Ishikawa (cell line): ENCODE measurements around the gene STPG1.

Experiments
- CEBPB ChIP-seq: IDR thresholded peaks from 2 replicates; pipeline ENCODE4 v1.6.1; 2012
- CREB1 ChIP-seq: IDR thresholded peaks from 2 replicates; pipeline ENCODE4 v1.6.1; 2012; ENCODE audit warnings: low read depth
- EGR1 ChIP-seq: IDR thresholded peaks from 2 replicates; pipeline ENCODE4 v1.6.1; 2012
- EP300 ChIP-seq: IDR thresholded peaks from 2 replicates; pipeline ENCODE4 v1.6.1; 2012; ENCODE audit warnings: borderline replicate concordance
- FOXM1 ChIP-seq: IDR thresholded peaks from 2 replicates; pipeline ENCODE4 v1.6.1; 2012; ENCODE audit warnings: low read depth, borderline replicate concordance
- NFIC ChIP-seq: IDR thresholded peaks from 2 replicates; pipeline ENCODE4 v1.6.1; 2012
- RAD21 ChIP-seq: IDR thresholded peaks from 2 replicates; pipeline ENCODE4 v1.6.1; 2012; ENCODE audit warnings: low read depth
- TAF1 ChIP-seq: IDR thresholded peaks from 2 replicates; pipeline ENCODE4 v1.6.1; 2012; ENCODE audit warnings: low read depth, mild to moderate bottlenecking
- TCF12 ChIP-seq: IDR thresholded peaks from 2 replicates; pipeline ENCODE4 v1.6.1; 2012; ENCODE audit warnings: low read depth
- TEAD4 ChIP-seq: IDR thresholded peaks from 2 replicates; pipeline ENCODE4 v1.6.1; 2012
- YY1 ChIP-seq: IDR thresholded peaks from 2 replicates; pipeline ENCODE4 v1.6.1; 2012; ENCODE audit warnings: low read depth
- ZBTB7A ChIP-seq: IDR thresholded peaks from 2 replicates; pipeline ENCODE4 v1.6.1; 2012; ENCODE audit warnings: low read depth
- TF ChIP-seq, protein P1 (sequence below): IDR thresholded peaks from 2 replicates; pipeline ENCODE4 v1.6.1; 2012
- TF ChIP-seq, protein P2 (sequence below): IDR thresholded peaks from 2 replicates; pipeline ENCODE4 v1.6.1; 2012; ENCODE audit warnings: low read depth, mild to moderate bottlenecking
- TF ChIP-seq, protein P3 (sequence below): IDR thresholded peaks from 2 replicates; pipeline ENCODE4 v1.6.1; 2012

The STPG1 gene

DNA sequence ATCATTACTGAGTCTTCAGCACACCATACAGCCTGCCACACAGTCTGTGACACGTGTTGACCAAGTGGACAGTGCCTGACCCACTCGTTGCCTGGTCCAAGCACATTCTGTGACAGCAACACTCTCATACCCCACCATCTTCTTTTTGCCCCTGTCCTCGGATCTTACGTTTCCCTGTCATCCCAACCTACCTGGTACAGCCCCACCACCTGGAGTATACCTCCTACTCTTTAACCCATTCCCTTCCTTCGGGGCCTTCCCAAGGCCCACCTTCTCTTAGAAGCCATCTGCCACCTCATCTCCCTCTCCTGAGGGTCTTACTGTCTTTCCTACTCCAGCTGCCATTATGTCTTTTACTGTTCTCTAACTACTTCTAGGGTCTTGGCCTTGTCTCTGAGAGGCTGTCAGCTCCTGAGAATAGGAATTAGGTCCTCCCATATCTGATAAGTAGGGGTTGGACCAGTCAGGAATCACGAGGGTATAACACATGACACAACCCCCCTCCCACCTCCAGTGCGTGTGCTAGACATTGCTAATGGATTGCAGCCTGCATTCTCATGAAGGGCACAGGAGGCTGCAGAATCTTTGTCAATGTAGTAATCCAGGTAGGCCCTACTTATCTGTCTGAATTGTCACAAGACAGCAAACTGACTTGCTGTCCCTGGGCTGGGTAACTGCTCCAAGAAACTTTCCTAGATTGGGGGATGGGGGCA is 81.5 kb downstream of the STPG1 start:
- no peak for TF ChIP-seq FOXM1
- TF ChIP-seq EGR1 = no peak
- no peak for TF ChIP-seq TCF12
- no peak for TF ChIP-seq YY1
- no peak for TF ChIP-seq EP300
- no peak for TF ChIP-seq NFIC
- TF ChIP-seq TEAD4 = no peak
- TF ChIP-seq CREB1 = no peak
- no peak for TF ChIP-seq TAF1
- no peak for TF ChIP-seq CEBPB
- TF ChIP-seq ZBTB7A = no peak
- TF ChIP-seq, protein P1, sequence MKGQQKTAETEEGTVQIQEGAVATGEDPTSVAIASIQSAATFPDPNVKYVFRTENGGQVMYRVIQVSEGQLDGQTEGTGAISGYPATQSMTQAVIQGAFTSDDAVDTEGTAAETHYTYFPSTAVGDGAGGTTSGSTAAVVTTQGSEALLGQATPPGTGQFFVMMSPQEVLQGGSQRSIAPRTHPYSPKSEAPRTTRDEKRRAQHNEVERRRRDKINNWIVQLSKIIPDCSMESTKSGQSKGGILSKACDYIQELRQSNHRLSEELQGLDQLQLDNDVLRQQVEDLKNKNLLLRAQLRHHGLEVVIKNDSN = no peak
- no peak for TF ChIP-seq RAD21
- TF ChIP-seq, protein P2, sequence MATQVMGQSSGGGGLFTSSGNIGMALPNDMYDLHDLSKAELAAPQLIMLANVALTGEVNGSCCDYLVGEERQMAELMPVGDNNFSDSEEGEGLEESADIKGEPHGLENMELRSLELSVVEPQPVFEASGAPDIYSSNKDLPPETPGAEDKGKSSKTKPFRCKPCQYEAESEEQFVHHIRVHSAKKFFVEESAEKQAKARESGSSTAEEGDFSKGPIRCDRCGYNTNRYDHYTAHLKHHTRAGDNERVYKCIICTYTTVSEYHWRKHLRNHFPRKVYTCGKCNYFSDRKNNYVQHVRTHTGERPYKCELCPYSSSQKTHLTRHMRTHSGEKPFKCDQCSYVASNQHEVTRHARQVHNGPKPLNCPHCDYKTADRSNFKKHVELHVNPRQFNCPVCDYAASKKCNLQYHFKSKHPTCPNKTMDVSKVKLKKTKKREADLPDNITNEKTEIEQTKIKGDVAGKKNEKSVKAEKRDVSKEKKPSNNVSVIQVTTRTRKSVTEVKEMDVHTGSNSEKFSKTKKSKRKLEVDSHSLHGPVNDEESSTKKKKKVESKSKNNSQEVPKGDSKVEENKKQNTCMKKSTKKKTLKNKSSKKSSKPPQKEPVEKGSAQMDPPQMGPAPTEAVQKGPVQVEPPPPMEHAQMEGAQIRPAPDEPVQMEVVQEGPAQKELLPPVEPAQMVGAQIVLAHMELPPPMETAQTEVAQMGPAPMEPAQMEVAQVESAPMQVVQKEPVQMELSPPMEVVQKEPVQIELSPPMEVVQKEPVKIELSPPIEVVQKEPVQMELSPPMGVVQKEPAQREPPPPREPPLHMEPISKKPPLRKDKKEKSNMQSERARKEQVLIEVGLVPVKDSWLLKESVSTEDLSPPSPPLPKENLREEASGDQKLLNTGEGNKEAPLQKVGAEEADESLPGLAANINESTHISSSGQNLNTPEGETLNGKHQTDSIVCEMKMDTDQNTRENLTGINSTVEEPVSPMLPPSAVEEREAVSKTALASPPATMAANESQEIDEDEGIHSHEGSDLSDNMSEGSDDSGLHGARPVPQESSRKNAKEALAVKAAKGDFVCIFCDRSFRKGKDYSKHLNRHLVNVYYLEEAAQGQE = no peak
- TF ChIP-seq, protein P3, sequence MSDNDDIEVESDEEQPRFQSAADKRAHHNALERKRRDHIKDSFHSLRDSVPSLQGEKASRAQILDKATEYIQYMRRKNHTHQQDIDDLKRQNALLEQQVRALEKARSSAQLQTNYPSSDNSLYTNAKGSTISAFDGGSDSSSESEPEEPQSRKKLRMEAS = no peak

DNA sequence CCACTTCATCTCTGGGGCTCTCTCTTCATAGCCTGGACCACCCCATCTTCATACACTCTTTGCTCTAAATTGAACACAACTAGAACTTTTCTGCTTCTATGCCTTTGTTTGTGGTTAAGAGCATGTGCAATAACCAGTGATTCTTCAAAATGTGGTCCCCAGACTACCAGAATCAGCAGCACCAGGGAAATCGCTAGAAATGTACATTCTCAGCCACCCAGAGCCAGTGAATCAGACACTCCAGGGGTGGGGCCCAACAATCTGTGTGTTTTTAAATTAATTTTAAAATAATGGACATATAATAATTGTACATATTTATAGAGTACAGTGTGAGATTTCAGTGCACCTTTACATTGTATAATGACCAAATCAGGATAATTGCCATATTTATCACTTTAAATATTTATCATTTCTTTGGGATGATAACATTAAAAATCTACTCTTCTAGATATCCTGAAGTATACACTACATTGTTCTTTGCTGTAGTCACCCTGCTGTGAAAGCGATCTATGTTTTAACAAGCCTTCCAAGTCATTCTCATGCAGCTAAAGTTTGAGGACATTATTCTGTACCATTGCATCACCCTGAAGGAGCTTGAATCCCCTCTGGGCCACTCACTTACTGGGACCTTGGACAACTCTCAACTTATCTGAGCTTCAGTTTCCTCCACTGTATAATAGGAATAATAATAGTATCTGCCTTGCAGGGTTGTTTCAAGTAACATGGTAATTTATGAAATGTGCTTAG is 83.6 kb downstream of the STPG1 start:
- TF ChIP-seq TEAD4 (no peak), FOXM1 (no peak), CEBPB (no peak), NFIC (no peak), EP300 (no peak)
- TF ChIP-seq, protein P1 = no peak
- TF ChIP-seq, protein P3 = no peak

DNA sequence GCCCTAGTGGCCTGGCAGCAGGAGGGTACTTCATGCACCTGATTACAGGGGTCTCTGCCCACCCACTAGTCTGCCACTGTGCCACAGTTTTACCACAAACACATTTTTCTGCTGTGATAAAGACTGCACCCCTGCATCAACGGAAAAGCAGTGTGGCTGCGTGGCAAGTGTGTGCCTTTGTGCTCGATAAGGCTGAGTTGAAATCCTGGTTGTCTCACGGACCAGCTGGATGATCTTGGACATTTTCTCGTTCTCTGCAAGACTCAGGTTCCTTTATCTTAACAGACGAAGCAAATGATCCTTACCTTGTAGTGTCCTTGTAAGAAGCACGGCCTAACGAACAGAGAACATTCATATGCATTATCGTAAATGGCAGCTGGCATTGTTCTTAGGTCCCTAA is 84.3 kb downstream of the STPG1 start:
- TF ChIP-seq CREB1 = no peak
- TF ChIP-seq RAD21 = no peak
- TF ChIP-seq EP300 = no peak
- TF ChIP-seq, protein P3 = no peak
- no peak for TF ChIP-seq YY1
- TF ChIP-seq TCF12 = no peak
- TF ChIP-seq NFIC = no peak
- TF ChIP-seq, protein P1 = no peak
- no peak for TF ChIP-seq TAF1
- TF ChIP-seq EGR1 = no peak
- TF ChIP-seq ZBTB7A = no peak

DNA sequence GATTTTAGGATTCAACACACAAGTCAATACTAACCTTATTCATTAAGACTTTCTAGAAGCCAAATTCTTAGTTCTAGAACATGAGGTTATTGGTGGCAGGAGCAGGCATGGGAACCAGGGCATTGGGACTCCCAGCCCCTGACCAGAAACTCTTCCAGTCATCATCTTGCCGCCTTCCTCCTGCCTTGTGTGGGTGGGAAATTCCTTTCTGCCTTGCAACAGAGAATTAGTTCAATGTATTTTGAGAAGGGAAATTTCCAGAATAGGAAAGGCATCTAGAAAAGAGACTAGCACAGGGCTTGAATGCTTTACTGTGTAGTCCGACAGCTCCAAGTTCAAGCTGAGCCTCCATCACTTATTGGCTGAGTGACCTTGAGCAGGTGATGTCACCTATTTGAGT is 85.7 kb downstream of the STPG1 start:
- TF ChIP-seq CREB1 (no peak), RAD21 (no peak), CEBPB (no peak), YY1 (no peak), FOXM1 (no peak), TCF12 (no peak), ZBTB7A (no peak), TEAD4 (no peak), EP300 (no peak), EGR1 (no peak), TAF1 (no peak), NFIC (no peak)
- TF ChIP-seq, protein P1 = no peak
- TF ChIP-seq, protein P3 = no peak
- TF ChIP-seq, protein P2 = no peak
